Hematopoietic multipotent progenitor cell treated with erythropoietin and hydrocortisone succinate and interleukin-3 and kit ligand, for 6 days (in vitro differentiated cells): ENCODE measurements around the gene CCDC89.

ENCODE experiments used
- DNase-seq: peaks from one replicate; pipeline ENCODE4 v3.0.0-alpha.2; 2015

Gene CCDC89

GRCh38 chr11:85647604-85648299 is 38.2 kb downstream of the CCDC89 start, which contains the start of gene TMEM126A:
TMEM126A (plus strand) TSS chr11:85647967; CDS start chr11:85650256, 2,289 bp downstream.
- DNase-seq: peak; percentile 93

- DNase-seq: peak; percentile 32
Observed at GRCh38 chr11:85647078-85647477, 38.9 kb downstream of the CCDC89 start.

DNA sequence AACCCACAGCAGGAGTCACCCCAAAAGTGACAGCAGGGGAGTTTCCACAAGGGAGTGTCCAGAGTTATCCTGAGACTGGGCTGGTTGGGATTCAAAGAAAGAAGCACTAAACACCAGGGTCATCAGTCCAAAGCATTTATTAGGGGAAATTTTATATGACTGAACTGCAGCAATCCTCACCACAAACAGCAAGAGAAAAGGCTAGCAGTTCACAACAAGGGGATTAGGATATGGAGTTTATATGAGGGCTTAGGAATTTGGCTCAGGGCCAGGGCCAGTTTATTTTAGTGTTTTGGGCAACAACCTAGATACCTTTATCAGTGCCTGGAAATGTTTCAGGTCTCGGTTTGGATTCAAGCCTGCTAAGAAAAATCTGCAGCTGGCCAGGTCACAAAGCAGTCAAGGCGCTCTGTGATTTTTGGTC is 42.8 kb downstream of the CCDC89 start:
- DNase-seq: no peak

GRCh38 chr11:85634747-85635146 is 51.2 kb downstream of the CCDC89 start:
- no peak for DNase-seq
